Ovary (tissue), 3 donors: ENCODE measurements around the gene B4GALNT2.

ENCODE experiments used
- EP300 ChIP-seq: sonication (generic); formaldehyde crosslinking; IDR thresholded peaks from one replicate; pipeline ENCODE4 v1.6.1; 2017; ENCODE audit warnings: antibody characterized with exemption
- POLR2A ChIP-seq: fragments of 450-650 bp; IDR thresholded peaks from one replicate; pipeline ENCODE4 v1.6.1; 2017; ENCODE audit warnings: antibody characterized with exemption, mild to moderate bottlenecking, moderate library complexity
- TF ChIP-seq, protein P1 (sequence below), 3 donors: fragments of 450-650 bp in 2 of 3; fragments of 200-600 bp in 1 of 3; IDR thresholded peaks; one replicate each; pipeline versions ENCODE4 v1.5.1 to v1.8.0; 2016 to 2022; ENCODE audit warnings: antibody characterized with exemption in 3 of 3, mild to moderate bottlenecking in 1 of 3
- donor health status: DM: no; HTN: no; CAD: no.

DNA sequence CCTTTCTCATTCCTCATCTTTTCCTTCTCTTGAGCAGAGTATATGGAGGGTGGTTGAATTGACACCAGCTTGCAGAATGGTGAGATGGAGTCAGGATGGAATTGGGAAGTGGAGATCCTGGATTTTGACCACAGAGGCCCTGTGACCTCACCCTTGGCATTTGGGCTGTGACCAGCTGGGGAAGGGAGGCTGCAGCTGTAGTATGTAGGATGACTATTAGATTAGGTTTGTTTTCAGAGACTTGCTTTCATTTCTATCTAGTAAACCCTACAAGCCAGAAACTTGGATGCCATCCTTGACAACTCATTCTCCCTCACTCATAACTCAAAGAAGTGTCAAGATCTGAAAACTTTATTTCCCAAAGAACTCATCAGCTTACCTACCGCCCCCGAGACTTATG, 71.9 kb downstream of the B4GALNT2 start:
- TF ChIP-seq, protein P1, sequence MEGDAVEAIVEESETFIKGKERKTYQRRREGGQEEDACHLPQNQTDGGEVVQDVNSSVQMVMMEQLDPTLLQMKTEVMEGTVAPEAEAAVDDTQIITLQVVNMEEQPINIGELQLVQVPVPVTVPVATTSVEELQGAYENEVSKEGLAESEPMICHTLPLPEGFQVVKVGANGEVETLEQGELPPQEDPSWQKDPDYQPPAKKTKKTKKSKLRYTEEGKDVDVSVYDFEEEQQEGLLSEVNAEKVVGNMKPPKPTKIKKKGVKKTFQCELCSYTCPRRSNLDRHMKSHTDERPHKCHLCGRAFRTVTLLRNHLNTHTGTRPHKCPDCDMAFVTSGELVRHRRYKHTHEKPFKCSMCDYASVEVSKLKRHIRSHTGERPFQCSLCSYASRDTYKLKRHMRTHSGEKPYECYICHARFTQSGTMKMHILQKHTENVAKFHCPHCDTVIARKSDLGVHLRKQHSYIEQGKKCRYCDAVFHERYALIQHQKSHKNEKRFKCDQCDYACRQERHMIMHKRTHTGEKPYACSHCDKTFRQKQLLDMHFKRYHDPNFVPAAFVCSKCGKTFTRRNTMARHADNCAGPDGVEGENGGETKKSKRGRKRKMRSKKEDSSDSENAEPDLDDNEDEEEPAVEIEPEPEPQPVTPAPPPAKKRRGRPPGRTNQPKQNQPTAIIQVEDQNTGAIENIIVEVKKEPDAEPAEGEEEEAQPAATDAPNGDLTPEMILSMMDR (IDR thresholded peaks at IDR 0.05): no peak
- TF ChIP-seq EP300 (no peak), POLR2A (no peak)
